Left lung (tissue), 10 donors: ENCODE data around the gene PLET1. TPM values are rescaled to one million over a fixed set of nuclear protein-coding genes. Genes with fewer than 3 reads are reported as not detected.

Source experiments
- ATAC-seq: fragments of 200-7000 bp; cut with Tn5 transposase; one replicate; pipeline ENCODE4 v1.9.1; 2020; ENCODE audit warnings: moderate library complexity
- DNase-seq, 4 donors: peaks; one replicate each; pipeline ENCODE4 v3.0.0-alpha.2; 2013 to 2020
- H3K27ac ChIP-seq, 2 donors: fragments of 200-600 bp; sonication (generic) in 1 of 2; one replicate each; pipeline versions ENCODE4 v1.5.0 to v1.8.0; 2020 to 2021
- H3K27me3 ChIP-seq, 2 donors: fragments of 200-600 bp; sonication (generic) in 1 of 2; one replicate each; pipeline versions ENCODE4 v1.5.0 to v1.8.0; 2020 to 2021
- H3K36me3 ChIP-seq, 2 donors: fragments of 200-600 bp; sonication (generic) in 1 of 2; one replicate each; pipeline versions ENCODE4 v1.5.0 to v1.8.0; 2020 to 2021
- H3K4me1 ChIP-seq, 2 donors: fragments of 200-600 bp; one replicate each; pipeline ENCODE4 v1.8.0; 2021
- H3K4me3 ChIP-seq, 2 donors: fragments of 200-600 bp; sonication (generic) in 1 of 2; one replicate each; pipeline versions ENCODE4 v1.5.0 to v1.8.0; 2020 to 2021; ENCODE audit warnings: mild to moderate bottlenecking in 1 of 2
- H3K9me3 ChIP-seq, 2 donors: fragments of 200-600 bp; sonication (generic) in 1 of 2; one replicate each; pipeline versions ENCODE4 v1.5.0 to v1.8.0; 2020 to 2021
- CTCF ChIP-seq, 2 donors: fragments of 200-600 bp; sonication (generic) in 1 of 2; IDR thresholded peaks; one replicate each; pipeline versions ENCODE4 v1.5.0 to v1.8.0; 2021; ENCODE audit warnings: antibody characterized with exemption in 2 of 2
- intact Hi-C, 2 donors: fragments of 100-400 bp; cut with DNase I; formaldehyde crosslinking; loops; one replicate each; pipeline versions ENCODE4 v1.11.2 to v1.14.2; 2022
- polyA plus RNA-seq, 6 donors: library from polyadenylated mRNA; unstranded; fragments of 120-200 nt; gene quantifications; one replicate each; pipeline ENCODE4 v1.2.1, GENCODE V29; 2013; ENCODE audit not compliant: insufficient read length in 6 of 6
- total RNA-seq, 2 donors: library from RNA; stranded (reverse); fragmentation: NEBNext Ultra II Directional; extraction: Animal tissue kit (Norgen Biotek cat#: 25700); gene quantifications; one replicate each; pipeline ENCODE4 v1.2.1, GENCODE V29; 2021
- donor health status: DM: no; HTN: yes; CAD: no.
- donor health status: DM: no; HTN: no; CAD: no.

PLET1 gene
- total and polyA plus RNA-seq, 8 donors, result 0.18 TPM; not detected in 6

- no peak overlapping the region for H3K27ac ChIP-seq
- no peaks in the 10 kb centered on the region for H3K9me3 ChIP-seq
- no peak for TF ChIP-seq CTCF (IDR thresholded peaks at IDR 0.05)
- DNase-seq (no peak), ATAC-seq (peak; percentile 27)
- H3K4me3 ChIP-seq, result no peak overlapping the region
- H3K4me1 ChIP-seq, result no peaks in the 10 kb centered on the region
- H3K36me3 ChIP-seq, result no peaks in the 10 kb centered on the region
- intact Hi-C loops, result loop anchor here in 1 of 2 donors (10.0 kb wide), 1 partner anchor 56 kb away; no protein-coding TSS in a partner anchor
- no peaks in the 10 kb centered on the region for H3K27me3 ChIP-seq
These were observed 10.0 kb upstream of the PLET1 start for GRCh38 chr11:112270551-112271180.

GRCh38 chr11:112269139-112269538 is 8.5 kb upstream of the PLET1 start:
- DNase-seq (no peak), ATAC-seq (no peak)
- Histone ChIP-seq H3K36me3 (no peaks in the 10 kb centered on the region), H3K4me3 (no peak overlapping the region), H3K4me1 (no peaks in the 10 kb centered on the region), H3K27me3 (no peaks in the 10 kb centered on the region), H3K27ac (no peak overlapping the region), H3K9me3 (no peaks in the 10 kb centered on the region)
- intact Hi-C loops, result no loop called here
- TF ChIP-seq CTCF (IDR thresholded peaks at IDR 0.05), result no peak

DNA sequence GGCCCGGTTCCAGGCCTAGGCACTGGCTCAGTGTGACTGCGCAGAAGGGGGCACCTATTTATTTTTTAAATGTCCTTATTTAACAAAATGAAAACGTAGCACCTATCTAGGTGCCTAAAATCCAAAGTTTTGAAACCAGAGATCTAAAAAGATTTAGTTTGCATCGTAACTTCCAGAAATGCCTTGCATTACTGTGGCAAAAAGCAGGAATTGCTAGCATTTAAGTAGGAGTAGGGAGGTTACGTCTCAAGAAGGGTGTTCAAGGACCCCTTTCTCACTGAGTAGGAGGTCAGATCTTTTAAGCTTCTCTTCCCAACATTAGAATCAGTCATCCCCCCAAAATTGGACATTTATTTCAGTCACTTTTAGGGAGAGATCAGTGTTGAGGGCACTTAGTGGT is 7.7 kb upstream of the PLET1 start:
- Histone ChIP-seq H3K27me3 (no peaks in the 10 kb centered on the region), H3K36me3 (no peaks in the 10 kb centered on the region), H3K4me3 (no peak overlapping the region), H3K27ac (no peak overlapping the region), H3K9me3 (no peaks in the 10 kb centered on the region), H3K4me1 (no peaks in the 10 kb centered on the region)
- no peak for ATAC-seq
- no peak for DNase-seq
- TF ChIP-seq CTCF (IDR thresholded peaks at IDR 0.05), result no peak
- intact Hi-C loops, result no loop called here

- no peaks in the 10 kb centered on the region for H3K9me3 ChIP-seq
- no peak overlapping the region for H3K27ac ChIP-seq
- intact Hi-C loops, result no loop called here
- DNase-seq (no peak), ATAC-seq (no peak)
- H3K27me3 ChIP-seq, result no peaks in the 10 kb centered on the region
- H3K36me3 ChIP-seq, result no peaks in the 10 kb centered on the region
- no peak for TF ChIP-seq CTCF (IDR thresholded peaks at IDR 0.05)
- H3K4me1 ChIP-seq, result no peaks in the 10 kb centered on the region
- H3K4me3 ChIP-seq, result no peak overlapping the region
These were observed 6.5 kb upstream of the PLET1 start for GRCh38 chr11:112267188-112267591.

DNA sequence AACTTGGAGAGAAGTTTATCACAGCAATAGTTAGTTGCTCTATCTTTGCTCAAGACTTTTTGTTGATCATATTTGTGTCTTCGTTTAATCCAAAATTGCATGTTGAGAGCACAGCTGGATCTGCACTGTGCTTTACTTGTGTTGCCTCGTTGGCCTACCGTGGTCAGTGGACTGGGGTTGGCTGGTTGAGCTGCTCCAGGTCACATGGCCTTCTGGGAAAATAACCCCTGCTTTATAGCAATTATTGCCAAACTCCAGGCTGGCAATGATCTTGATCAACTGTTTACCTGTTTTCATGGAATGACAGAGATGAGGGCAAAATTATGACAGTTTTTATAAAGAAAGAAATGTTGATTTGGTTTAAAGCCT is 5.7 kb upstream of the PLET1 start:
- no peak for ATAC-seq
- H3K27me3 ChIP-seq, result no peaks in the 10 kb centered on the region
- H3K27ac ChIP-seq, result no peak overlapping the region
- H3K4me1 ChIP-seq, result no peaks in the 10 kb centered on the region
- no peaks in the 10 kb centered on the region for H3K9me3 ChIP-seq
- no peak for TF ChIP-seq CTCF (IDR thresholded peaks at IDR 0.05)
- H3K4me3 ChIP-seq, result no peak overlapping the region
- DNase-seq, result no peak
- H3K36me3 ChIP-seq, result no peaks in the 10 kb centered on the region
- intact Hi-C loops, result no loop called here
